ENCODE data around the gene MT1H. TPM values are rescaled to one million over a fixed set of nuclear protein-coding genes. Genes with fewer than 3 reads are reported as not detected.
A peak's percentile ranks its signal among the peaks of the same experiment; 100 is the strongest.

The MT1H gene
- total and polyA plus RNA-seq, 2 of the 13 experiments (the other 11 are each of a cell fraction or from before 2014, with no cell fraction given): 0.60 TPM; not detected in 1

- TF ChIP-seq FUBP1 (CRISPR knock-in tag; IDR thresholded peaks at IDR 0.05; ENCODE audit: borderline replicate concordance) (no peak), KLF16 (CRISPR knock-in tag; IDR thresholded peaks at IDR 0.05) (no peak), ZFX (CRISPR knock-in tag; IDR thresholded peaks at IDR 0.05; ENCODE audit: low read depth) (0 out of 2 replicates have a peak, but pooled peaks have one; percentile 17), KLF13 (CRISPR knock-in tag; IDR thresholded peaks at IDR 0.05) (no peak), BHLHE40 (IDR thresholded peaks at IDR 0.05; ENCODE audit: low read length) (no peak), ZFP90 (CRISPR knock-in tag; IDR thresholded peaks at IDR 0.05; ENCODE audit: borderline replicate concordance) (peak; percentile 46; the same call in 1 of the 2 replicates), CREB3 (CRISPR knock-in tag; IDR thresholded peaks at IDR 0.05) (no peak), ZNF589 (CRISPR knock-in tag; conservative IDR thresholded peaks at IDR 0.05) (no peak), ISX (CRISPR knock-in tag; conservative IDR thresholded peaks at IDR 0.05) (no peak), PPARG (CRISPR knock-in tag; conservative IDR thresholded peaks at IDR 0.05) (no peak), ZNF574 (CRISPR knock-in tag; IDR thresholded peaks at IDR 0.05) (0 out of 2 replicates have a peak, but pooled peaks have one; percentile 41), MEIS1 (CRISPR knock-in tag; IDR thresholded peaks at IDR 0.05; ENCODE audit: borderline replicate concordance) (no peak), THRA (CRISPR knock-in tag; IDR thresholded peaks at IDR 0.05; ENCODE audit: borderline replicate concordance) (peak; percentile 12; the same call in 1 of the 2 replicates), ZKSCAN5 (CRISPR knock-in tag; IDR thresholded peaks at IDR 0.05) (no peak), MAZ (IDR thresholded peaks at IDR 0.05; ENCODE audit: borderline replicate concordance, low read depth, low read length) (0 out of 2 replicates have a peak, but pooled peaks have one; percentile 33), MAZ (CRISPR knock-in tag; IDR thresholded peaks at IDR 0.05; ENCODE audit: low read depth) (no peak), KDM2A (CRISPR knock-in tag; IDR thresholded peaks at IDR 0.05; ENCODE audit: borderline replicate concordance, low read depth) (peak; percentile 47; the same call in 1 of the 2 replicates), ATRX (CRISPR knock-in tag; IDR thresholded peaks at IDR 0.05; ENCODE audit: borderline replicate concordance) (no peak), RAD21 (CRISPR knock-in tag; IDR thresholded peaks at IDR 0.05) (peak; percentile 79), ZNF430 (CRISPR knock-in tag; IDR thresholded peaks at IDR 0.05) (no peak), CENPBD1 (CRISPR knock-in tag; IDR thresholded peaks at IDR 0.05; ENCODE audit: borderline replicate concordance, low read depth) (no peak)
These were observed 4.3 kb downstream of the MT1H start (continued) for GRCh38 chr16:56673921-56674320.

Data from HepG2 (cell line).